Nucleus accumbens (tissue), 56 donors: ENCODE results near the gene MYF6.

Source experiments
- DNase-seq, 56 donors: peaks; one replicate each; lab custom pipeline; 2025; lab: John Stamatoyannopoulos, UW

MYF6 gene

GRCh38 chr12:80702889-80703805 is 4.3 kb upstream of the MYF6 start:
- DNase-seq: peak in 18 of 56 donors; percentile 4 to 65 (median 24)

DNA sequence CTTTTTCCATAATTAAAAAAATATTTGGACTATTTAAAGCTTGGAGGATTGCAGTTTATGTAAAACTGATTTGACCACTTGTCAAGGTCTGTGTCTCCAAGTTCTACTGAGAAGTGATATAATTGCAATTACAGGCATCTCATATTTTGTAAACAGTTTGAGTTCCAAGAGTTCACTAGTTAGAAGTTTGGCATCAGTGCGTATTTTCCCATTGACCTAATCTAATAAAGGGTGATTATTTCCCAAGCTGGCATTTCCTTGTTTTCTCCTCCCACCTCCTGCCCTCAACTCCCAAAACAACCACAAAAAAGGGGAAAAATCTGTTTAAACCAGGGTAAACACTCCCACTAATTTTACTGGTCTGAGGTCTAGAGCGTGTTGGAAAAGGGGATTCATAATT is 3.0 kb upstream of the MYF6 start:
- DNase-seq: no peak

- DNase-seq: no peak
These were observed 410 bp downstream of the MYF6 start for GRCh38 chr12:80707830-80708258.

- DNase-seq: no peak
These were observed 983 bp downstream of the MYF6 start for GRCh38 chr12:80708259-80708974.

DNA sequence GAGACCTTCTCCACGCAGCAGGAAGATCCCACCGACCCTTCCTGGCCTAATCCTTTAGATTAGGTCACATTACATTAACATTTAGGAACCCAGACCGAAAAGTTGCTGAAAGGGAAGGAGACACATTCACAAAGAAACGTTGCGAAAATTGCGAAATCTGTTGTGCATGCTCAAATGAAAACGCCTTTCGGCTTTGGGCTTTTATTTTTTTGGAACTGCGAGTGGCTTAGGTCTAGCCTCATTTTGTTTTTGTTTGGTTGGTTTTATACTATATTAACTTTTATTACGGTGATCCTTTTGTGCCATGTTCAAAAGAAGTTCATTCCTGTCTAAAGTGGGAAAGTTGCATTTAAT is 1.5 kb downstream of the MYF6 start:
- no peak for DNase-seq

DNA sequence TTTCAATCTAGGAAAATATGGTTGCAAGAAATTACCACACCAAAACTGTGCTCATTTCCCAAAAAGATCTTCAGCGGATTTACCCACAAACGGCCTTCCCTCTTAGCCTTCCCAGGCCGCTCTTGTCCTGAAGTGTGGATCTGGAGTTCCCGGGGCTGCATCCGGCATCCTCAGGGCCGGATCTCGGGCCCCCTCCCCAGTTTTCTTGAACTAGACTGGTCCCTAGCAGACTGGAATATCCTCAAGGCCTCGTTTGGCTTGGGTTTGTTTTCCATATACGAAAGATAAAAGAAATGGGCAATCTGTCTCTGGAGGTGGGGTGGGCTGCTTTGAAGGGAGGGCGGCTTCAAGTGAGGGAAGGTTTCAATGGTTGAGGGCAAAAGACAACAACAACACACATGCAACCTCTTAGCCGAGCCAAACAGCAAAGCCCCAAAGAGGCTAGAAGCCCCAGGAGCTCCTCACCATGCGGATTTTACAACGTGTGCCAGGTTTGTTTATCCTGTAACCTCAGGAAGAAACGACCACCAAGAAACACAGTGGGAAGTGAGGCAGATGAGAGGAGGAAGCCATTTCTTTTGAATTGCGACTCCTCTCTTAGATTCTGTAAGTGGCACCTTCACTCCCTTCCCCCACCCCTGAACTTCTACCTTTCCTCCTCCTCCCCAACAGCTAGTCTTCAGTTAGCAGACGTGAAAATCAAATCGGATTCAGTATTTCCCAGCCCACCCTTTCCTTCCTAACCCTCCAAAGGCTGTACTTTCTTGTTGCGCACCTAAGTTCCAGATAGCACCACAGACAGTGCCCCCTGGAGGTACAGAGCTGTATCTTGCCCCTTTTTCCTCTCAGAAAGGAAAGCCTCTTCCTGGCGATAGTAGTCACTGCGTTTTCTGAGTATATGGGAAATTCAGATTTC is 2.6 kb downstream of the MYF6 start:
- DNase-seq: no peak

- no peak for DNase-seq
These were observed 3.5 kb downstream of the MYF6 start for GRCh38 chr12:80710727-80711449.

DNA sequence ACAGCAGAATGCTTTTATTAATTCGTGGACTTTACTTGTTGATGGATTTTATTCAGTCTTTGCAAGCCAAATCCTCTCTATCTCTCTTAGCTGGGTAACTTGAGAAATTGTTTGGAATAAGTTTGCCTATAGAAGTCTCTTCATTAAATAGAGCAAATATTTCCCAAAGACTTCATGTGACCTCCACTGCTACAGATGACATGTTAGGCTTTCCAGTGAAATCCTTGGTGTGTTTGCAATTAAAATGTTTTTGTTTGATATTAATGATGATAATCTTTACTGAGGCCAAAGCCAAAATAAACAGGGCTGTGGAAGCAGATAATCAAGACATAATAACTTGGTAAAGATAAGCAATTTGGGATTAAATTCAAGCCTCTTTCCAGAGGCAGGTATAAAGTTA is 4.4 kb downstream of the MYF6 start:
- no peak for DNase-seq

- no peak for DNase-seq
These were observed 5.4 kb downstream of the MYF6 start for GRCh38 chr12:80712866-80713265.

- DNase-seq: no peak
These were observed 6.0 kb downstream of the MYF6 start for GRCh38 chr12:80713419-80713818.

DNA sequence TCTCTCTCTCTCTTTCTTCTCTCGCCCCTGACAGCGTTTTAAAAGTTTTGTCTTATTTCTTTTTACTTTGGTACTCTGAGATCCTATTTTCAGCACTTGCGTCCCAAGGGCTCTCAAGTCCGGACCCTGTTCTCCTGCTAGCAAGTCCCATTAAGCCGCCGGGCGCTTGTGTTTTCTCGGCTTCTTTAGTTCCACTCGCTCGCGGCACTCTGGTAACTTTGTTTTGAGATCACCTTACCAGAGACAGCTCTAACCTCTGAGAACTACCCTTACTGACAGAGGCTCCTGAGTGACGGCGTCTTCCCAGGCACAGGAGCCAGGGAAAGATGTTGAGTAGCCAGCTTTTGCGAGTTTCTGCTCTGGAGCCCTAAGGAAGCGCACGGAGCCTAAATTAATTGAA is 6.6 kb downstream of the MYF6 start:
- no peak for DNase-seq

- no peak for DNase-seq
These were observed 7.4 kb downstream of the MYF6 start for GRCh38 chr12:80714846-80715245.

GRCh38 chr12:80715713-80716249 is 8.3 kb downstream of the MYF6 start:
- DNase-seq: no peak

DNA sequence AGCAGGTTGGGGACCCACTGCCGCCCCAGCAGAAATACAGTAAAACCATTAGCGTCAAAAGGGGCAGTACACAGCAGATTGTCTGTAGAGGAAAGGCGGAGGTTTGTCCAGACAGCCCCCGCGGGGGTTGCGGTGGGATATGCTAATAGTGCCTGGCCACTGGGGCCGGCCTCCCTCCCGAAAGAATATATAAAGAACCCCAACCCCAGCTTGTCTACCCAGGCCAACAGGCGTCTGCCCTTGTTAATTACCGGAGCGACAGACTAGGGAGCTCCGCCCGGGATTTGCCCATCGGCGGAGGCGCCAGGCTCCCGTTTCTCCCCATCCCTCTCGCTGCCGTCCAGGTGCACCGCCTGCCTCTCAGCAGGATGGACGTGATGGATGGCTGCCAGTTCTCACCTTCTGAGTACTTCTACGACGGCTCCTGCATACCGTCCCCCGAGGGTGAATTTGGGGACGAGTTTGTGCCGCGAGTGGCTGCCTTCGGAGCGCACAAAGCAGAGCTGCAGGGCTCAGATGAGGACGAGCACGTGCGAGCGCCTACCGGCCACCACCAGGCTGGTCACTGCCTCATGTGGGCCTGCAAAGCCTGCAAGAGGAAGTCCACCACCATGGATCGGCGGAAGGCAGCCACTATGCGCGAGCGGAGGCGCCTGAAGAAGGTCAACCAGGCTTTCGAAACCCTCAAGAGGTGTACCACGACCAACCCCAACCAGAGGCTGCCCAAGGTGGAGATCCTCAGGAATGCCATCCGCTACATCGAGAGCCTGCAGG is 9.4 kb downstream of the MYF6 start, which contains the start of gene MYF5:
Gene MYF5, plus strand, starts transcription at position 217 of the 774 bp plus-strand sequence. Its CDS starts 152 bp downstream, at position 369.
- DNase-seq: no peak

GRCh38 chr12:80717856-80718255 is 10.4 kb downstream of the MYF6 start:
- no peak for DNase-seq

DNA sequence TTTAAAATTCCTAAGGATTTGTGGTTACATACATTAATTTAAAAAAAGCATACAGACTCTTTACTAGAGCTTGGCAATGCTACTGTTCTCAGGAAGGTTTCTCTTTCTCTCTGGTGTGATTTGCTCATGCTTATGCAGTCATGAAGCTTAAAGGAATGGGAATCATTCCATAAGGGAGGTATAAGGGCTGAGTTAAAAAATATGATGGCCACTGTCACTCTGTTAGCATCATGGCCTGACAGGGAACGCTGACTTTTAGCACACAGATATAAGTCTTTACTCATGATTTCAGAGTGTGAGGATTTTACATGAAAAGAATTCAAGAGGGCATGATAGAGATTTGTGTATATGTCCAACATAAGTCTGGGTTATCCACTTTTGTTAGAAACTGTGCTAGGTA is 13.1 kb downstream of the MYF6 start:
- no peak for DNase-seq

DNA sequence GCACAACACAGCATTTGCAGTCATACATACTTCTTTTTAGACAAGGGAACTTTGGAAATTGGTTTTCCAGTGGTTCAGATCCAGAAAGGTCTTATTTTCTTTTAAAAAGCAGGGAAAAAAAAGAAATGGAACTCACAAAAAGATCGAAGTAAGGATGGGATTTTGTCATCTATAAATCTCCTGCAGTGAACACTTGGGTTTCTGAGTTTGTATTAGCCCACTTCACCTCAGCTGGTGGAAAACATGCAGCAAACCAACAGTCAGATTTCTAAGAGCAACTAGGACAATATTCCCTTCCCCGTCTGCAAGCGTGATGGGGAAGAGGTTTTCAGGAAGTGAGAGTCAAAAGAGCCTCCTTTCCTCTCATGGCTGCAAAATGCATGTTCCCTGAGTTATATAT is 13.9 kb downstream of the MYF6 start:
- DNase-seq: no peak

DNA sequence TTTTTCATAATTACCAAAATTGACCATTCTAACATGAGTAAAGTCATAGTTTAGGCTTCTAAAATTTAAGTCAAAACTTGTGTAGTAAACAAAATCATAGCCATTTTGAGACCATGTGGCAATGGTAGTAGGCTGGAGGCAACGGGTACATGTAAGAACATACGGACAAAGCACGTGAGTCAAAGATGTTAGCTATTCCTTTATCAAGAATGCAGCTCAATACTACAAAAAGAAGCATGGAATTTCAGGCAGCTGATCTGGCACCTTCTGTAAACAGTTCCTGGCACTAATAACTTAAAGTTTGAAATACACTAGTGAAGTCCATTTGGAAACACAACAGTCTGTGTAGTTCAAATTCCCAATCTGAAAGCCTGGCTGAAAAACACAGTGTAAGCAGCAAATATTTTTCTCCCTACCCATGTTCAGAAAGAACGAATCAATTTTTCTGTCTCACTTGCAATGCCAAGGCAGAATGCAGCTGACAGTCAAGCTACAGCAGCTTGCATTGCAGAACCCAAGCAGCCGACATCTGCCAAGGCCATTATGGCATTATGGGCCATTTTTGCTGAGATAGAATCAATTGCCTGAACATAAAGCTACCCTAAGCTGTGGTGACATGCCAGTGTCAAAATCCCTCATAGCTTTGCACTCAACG is 38.5 kb downstream of the MYF6 start:
- no peak for DNase-seq
